Measurements from ENCODE around the gene EHD1. TPM values are rescaled to one million over a fixed set of nuclear protein-coding genes. Genes with fewer than 3 reads are reported as not detected.
A peak's percentile ranks its signal among the peaks of the same experiment; 100 is the strongest.

EHD1 gene
- total and polyA plus RNA-seq, 2 of the 8 experiments (the other 6 are each of a cell fraction or from before 2014, with no cell fraction given): 31.5 to 42.9 TPM

DNA sequence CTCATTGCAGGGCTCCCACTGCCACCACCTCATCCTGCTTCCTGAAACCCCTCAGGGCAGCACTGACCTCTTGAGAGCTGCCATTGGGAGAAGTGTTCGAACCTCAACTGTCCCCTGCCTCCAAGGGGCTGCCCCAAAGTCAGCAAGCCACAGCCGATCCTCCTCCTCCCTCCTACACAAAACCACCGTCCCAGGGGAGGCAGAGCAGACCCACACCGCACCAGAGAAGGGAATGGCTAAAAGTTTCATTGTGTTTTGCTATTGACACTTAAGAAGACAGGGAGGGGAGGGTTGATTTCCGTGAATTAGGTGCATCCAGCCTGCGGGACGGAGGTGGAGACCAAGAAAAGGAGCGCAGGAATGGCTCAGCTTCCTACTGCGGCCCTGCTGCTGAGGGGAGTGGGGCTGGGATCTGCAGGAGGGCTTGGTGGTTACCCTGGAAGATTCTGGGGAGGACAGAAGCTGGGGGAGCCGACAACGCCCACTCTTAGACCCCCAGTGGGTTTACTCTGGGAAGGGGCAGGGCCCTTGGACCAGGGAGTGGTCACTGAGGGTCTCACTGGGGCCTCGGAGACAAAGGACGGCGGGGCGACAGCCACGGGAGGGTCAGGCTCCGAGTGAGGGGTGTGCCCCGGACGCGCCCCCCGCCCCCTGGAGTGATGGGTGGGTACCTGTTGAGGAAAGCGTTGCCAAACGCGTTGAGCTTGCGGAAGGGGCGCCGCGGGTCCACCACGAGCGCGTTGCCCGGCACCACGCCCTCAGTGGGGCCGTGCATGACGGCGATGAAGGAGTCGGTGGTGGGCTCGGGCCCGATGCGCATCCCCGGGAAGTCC is 815 bp downstream of the EHD1 start:
- WGBS, 2 experiments (ENCODE audit: extremely low coverage in 1 of 2, insufficient coverage in 1 of 2, insufficient read length in 1 of 2, insufficient replicate concordance in 2 of 2, low coverage in 1 of 2, low lambda C conversion rate in 2 of 2, missing lambda C conversion rate in 1 of 2): 12% methylated on average over 29 of the region's 41 CpGs; no CpG with 5 or more reads in 1 of the 2 experiments
- no peak overlapping the region for H3K27ac ChIP-seq (ENCODE audit: low read depth, low read length)
- FAIRE-seq: no peak
- TF ChIP-seq BCL11A (IDR thresholded peaks at IDR 0.05; ENCODE audit: low read depth in 2 of 2, low read length in 2 of 2): no peak
- no peak for TF ChIP-seq SAP30 (IDR thresholded peaks at IDR 0.05; ENCODE audit: insufficient read depth, insufficient replicate concordance, low read length)
- TF ChIP-seq MAFK (IDR thresholded peaks at IDR 0.05; ENCODE audit: low read depth, low read length): no peak
- TF ChIP-seq RAD21 (IDR thresholded peaks at IDR 0.05 in 1 of 2, conservative IDR thresholded peaks at IDR 0.05 in 1 of 2; ENCODE audit: low read depth in 2 of 2, low read length in 2 of 2): no peak

More for the DNA sequence above, 815 bp downstream of the EHD1 start:
- Histone ChIP-seq H2BK15ac (ENCODE audit: low read length) (peak overlapping the region; percentile 61; the same call in 1 of the 2 replicates), H2BK5ac (ENCODE audit: low read depth, low read length) (no peak overlapping the region), H3K4me1 (replicated peaks in 1 of 4; ENCODE audit: control insufficient read depth in 3 of 4, insufficient read depth in 4 of 4, low read length in 3 of 4) (peaks cover 0 to 22% (median 11%) of the 10 kb centered on the region in 4 experiments; a peak in 6 of 7 replicates), H2BK120ac (replicated peaks; ENCODE audit: low read depth, low read length) (no peak overlapping the region), H2AFZ (ENCODE audit: low read length) (peak overlapping the region; percentile 91; the same call in 1 of the 2 replicates), H3K9me3 (ENCODE audit: insufficient read depth in 2 of 2, low read depth in 1 of 2, low read length in 1 of 2) (no peaks in the 10 kb centered on the region), H3K23me2 (ENCODE audit: low read depth, low read length) (peaks cover 16% of the 10 kb centered on the region), H3K14ac (ENCODE audit: insufficient read length) (peak overlapping the region; percentile 55), H3K23ac (ENCODE audit: insufficient read length) (no peak overlapping the region), H3K4me3 (ENCODE audit: extremely low read depth in 1 of 4, insufficient read depth in 2 of 4, low read depth in 3 of 4, low read length in 4 of 4) (peak overlapping the region; percentile 60 to 97 (median 94)), H2BK20ac (ENCODE audit: low read length) (no peak overlapping the region), H4K8ac (ENCODE audit: extremely low read depth, insufficient read depth, low read length) (peak overlapping the region; percentile 90), H3K18ac (ENCODE audit: extremely low read depth, low read length) (no peak overlapping the region; the same call in 1 of the 2 replicates), H3K56ac (replicated peaks; ENCODE audit: insufficient read length, low read depth, low read length) (peak overlapping the region; percentile 73), H2BK12ac (ENCODE audit: low read depth, low read length) (peak overlapping the region; percentile 50; the same call in 1 of the 2 replicates), H3K79me1 (ENCODE audit: low read depth, low read length) (no peaks in the 10 kb centered on the region), H4K20me1 (replicated peaks in 1 of 2; ENCODE audit: control insufficient read depth in 1 of 2, insufficient read depth in 2 of 2, low read length in 2 of 2) (no peaks in the 10 kb centered on the region), H3K9ac (replicated peaks in 1 of 4; ENCODE audit: extremely low read depth in 1 of 4, low read depth in 3 of 4, low read length in 3 of 4) (peak overlapping the region; percentile 51 to 73 (median 68)), H3K79me2 (ENCODE audit: control insufficient read depth in 1 of 2, insufficient read depth in 2 of 2, low read length in 2 of 2) (no peaks in the 10 kb centered on the region), H4K91ac (replicated peaks; ENCODE audit: insufficient read length, low read length) (peak overlapping the region; percentile 77), H3K36me3 (ENCODE audit: control insufficient read depth in 2 of 4, insufficient read depth in 4 of 4, low read length in 3 of 4) (no peaks in the 10 kb centered on the region; a peak in 1 of 8 replicates), H4K5ac (ENCODE audit: insufficient read length, low read depth, low read length) (peak overlapping the region; percentile 40), H3K4ac (replicated peaks; ENCODE audit: insufficient read length, low read depth, low read length) (peak overlapping the region; percentile 73), H3K4me2 (ENCODE audit: insufficient read depth in 1 of 2, low read depth in 2 of 2, low read length in 2 of 2) (peak overlapping the region; percentile 75 to 99), H3K27me3 (replicated peaks in 1 of 4; ENCODE audit: control insufficient read depth in 3 of 4, extremely low read depth in 1 of 4, insufficient read depth in 3 of 4, low read length in 3 of 4) (peaks cover 0 to 6% (median 2%) of the 10 kb centered on the region in 4 experiments; a peak in 3 of 7 replicates), H2AK5ac (ENCODE audit: low read depth, low read length) (no peak overlapping the region)
- ChIA-PET CTCF (ENCODE audit: partially characterized antibody) (interaction anchor here (0.6 to 32.2 kb wide), 9 partner anchors 14 to 189 kb away, joined by 3 to 1058 read pairs (median 4); partner anchors contain the start of genes BATF2 and CDC42BPG), POLR2A (ENCODE audit: partially characterized antibody) (interaction anchor here (0.6 to 24.6 kb wide), 19 partner anchors 10 to 662 kb away, joined by 3 to 408 read pairs (median 4); partner anchors contain the start of genes MAP4K2, PPP2R5B and SF1)
- DNase-seq (ENCODE audit: low read depth in 1 of 2, low spot score in 2 of 2): no peak
